MM.1S (cell line): ENCODE measurements around the gene DAB2IP.

ENCODE experiments used
- DNase-seq: peaks from one replicate; pipeline ENCODE4 v3.0.0-alpha.2; 2015
- H2AFZ ChIP-seq: fragments of 300-600 bp; sonication (generic); 2 replicates; pipeline ENCODE4 v1.6.0; 2016; ENCODE audit warnings: antibody characterized with exemption, low read length
- H3F3A ChIP-seq: fragments of 300-600 bp; sonication (generic); 2 replicates; pipeline ENCODE4 v1.6.1; 2016; ENCODE audit warnings: mild to moderate bottlenecking, antibody characterized with exemption, low read length, moderate library complexity, mixed read lengths; ENCODE audit not compliant: insufficient read depth
- H3K27ac ChIP-seq: fragments of 300-600 bp; sonication (generic); 2 replicates; pipeline ENCODE4 v1.5.1; 2016; ENCODE audit warnings: mild to moderate bottlenecking, low read length
- H3K27me3 ChIP-seq: fragments of 300-600 bp; sonication (generic); replicated peaks from 2 replicates; pipeline ENCODE4 v1.6.0; 2016; ENCODE audit warnings: low read length; ENCODE audit not compliant: insufficient read depth
- H3K36me3 ChIP-seq: fragments of 300-600 bp; sonication (generic); replicated peaks from 2 replicates; pipeline ENCODE4 v1.6.1; 2016; ENCODE audit warnings: mild to moderate bottlenecking, low read length, mixed read lengths; ENCODE audit not compliant: insufficient read depth
- H3K4me1 ChIP-seq: fragments of 300-600 bp; sonication (generic); 2 replicates; pipeline ENCODE4 v1.6.1; 2016; ENCODE audit warnings: low read length, mixed read lengths
- H3K4me2 ChIP-seq: fragments of 300-600 bp; sonication (generic); 2 replicates; pipeline ENCODE4 v1.6.0; 2016; ENCODE audit warnings: low read depth, low read length
- H3K4me3 ChIP-seq: fragments of 300-600 bp; sonication (generic); 2 replicates; pipeline ENCODE4 v1.5.1; 2016; ENCODE audit warnings: low read length, mixed read lengths
- H3K79me2 ChIP-seq: fragments of 300-600 bp; sonication (generic); 2 replicates; pipeline ENCODE4 v1.6.1; 2016; ENCODE audit warnings: mixed run types, low read length, mixed read lengths
- H3K9ac ChIP-seq: fragments of 300-600 bp; sonication (generic); 2 replicates; pipeline ENCODE4 v1.6.1; 2016; ENCODE audit warnings: low read length, mixed read lengths
- H3K9me2 ChIP-seq: fragments of 300-600 bp; sonication (generic); replicated peaks from 2 replicates; pipeline ENCODE4 v1.6.1; 2016; ENCODE audit warnings: mild to moderate bottlenecking, low read length, mixed read lengths; ENCODE audit not compliant: insufficient read depth
- H3K9me3 ChIP-seq: fragments of 300-600 bp; sonication (generic); replicated peaks from 2 replicates; pipeline ENCODE4 v1.6.1; 2016; ENCODE audit warnings: mild to moderate bottlenecking, low read length, mixed read lengths; ENCODE audit not compliant: insufficient read depth
- H4K20me1 ChIP-seq: fragments of 300-600 bp; sonication (generic); 2 replicates; pipeline ENCODE4 v1.6.1; 2016; ENCODE audit warnings: mild to moderate bottlenecking, low read length, moderate library complexity, mixed read lengths; ENCODE audit not compliant: insufficient read depth
- CTCF ChIP-seq: fragments of 300-600 bp; sonication (generic); IDR thresholded peaks from 2 replicates; pipeline ENCODE4 v1.5.1; 2016; ENCODE audit warnings: antibody characterized with exemption, low read length, mixed read lengths
- EZH2 ChIP-seq: fragments of 300-600 bp; sonication (generic); optimal IDR thresholded peaks from 2 replicates; pipeline ENCODE3; 2017; ENCODE audit warnings: low read depth, mild to moderate bottlenecking, antibody characterized with exemption, low read length, mixed read lengths
- EZH2phosphoT487 ChIP-seq: fragments of 300-600 bp; sonication (generic); IDR thresholded peaks from 2 replicates; pipeline ENCODE4 v1.6.1; 2018; ENCODE audit warnings: antibody characterized with exemption, low read length

The DAB2IP gene

GRCh38 chr9:121825031-121825691 lies 173.7 kb downstream of the DAB2IP start:
- Histone ChIP-seq H3K4me1 (no peaks in the 10 kb centered on the region), H3K79me2 (no peaks in the 10 kb centered on the region), H3K4me3 (no peak overlapping the region), H3K27me3 (no peaks in the 10 kb centered on the region), H3F3A (no peaks in the 10 kb centered on the region), H3K36me3 (no peaks in the 10 kb centered on the region), H3K27ac (no peak overlapping the region), H3K9me2 (no peaks in the 10 kb centered on the region), H2AFZ (no peak overlapping the region), H3K4me2 (no peak overlapping the region), H3K9ac (no peak overlapping the region), H4K20me1 (no peaks in the 10 kb centered on the region), H3K9me3 (no peaks in the 10 kb centered on the region)
- no peak for DNase-seq
- no peak for TF ChIP-seq EZH2phosphoT487
- TF ChIP-seq EZH2, result no peak
- no peak for TF ChIP-seq CTCF

- no peaks in the 10 kb centered on the region for H3F3A ChIP-seq
- H3K27ac ChIP-seq, result no peak overlapping the region
- H3K9me3 ChIP-seq, result no peaks in the 10 kb centered on the region
- no peaks in the 10 kb centered on the region for H4K20me1 ChIP-seq
- TF ChIP-seq CTCF, result no peak
- no peak for TF ChIP-seq EZH2phosphoT487
- TF ChIP-seq EZH2, result no peak
- H3K9ac ChIP-seq, result no peak overlapping the region
- H2AFZ ChIP-seq, result no peak overlapping the region
- no peaks in the 10 kb centered on the region for H3K4me1 ChIP-seq
- no peak overlapping the region for H3K4me3 ChIP-seq
- H3K4me2 ChIP-seq, result no peak overlapping the region
- H3K27me3 ChIP-seq, result no peaks in the 10 kb centered on the region
- no peak for DNase-seq
- no peaks in the 10 kb centered on the region for H3K36me3 ChIP-seq
- H3K9me2 ChIP-seq, result no peaks in the 10 kb centered on the region
- no peaks in the 10 kb centered on the region for H3K79me2 ChIP-seq
Measured at GRCh38 chr9:121826711-121827110, 175.3 kb downstream of the DAB2IP start.

- Histone ChIP-seq H3F3A (no peaks in the 10 kb centered on the region), H3K4me2 (no peak overlapping the region), H3K4me1 (no peaks in the 10 kb centered on the region), H3K9me2 (no peaks in the 10 kb centered on the region), H3K27ac (no peak overlapping the region), H4K20me1 (no peaks in the 10 kb centered on the region), H3K9ac (no peak overlapping the region), H3K36me3 (no peaks in the 10 kb centered on the region), H3K9me3 (no peaks in the 10 kb centered on the region), H3K79me2 (no peaks in the 10 kb centered on the region), H3K4me3 (no peak overlapping the region), H2AFZ (no peak overlapping the region), H3K27me3 (no peaks in the 10 kb centered on the region)
- TF ChIP-seq EZH2 (no peak), EZH2phosphoT487 (no peak), CTCF (no peak)
- DNase-seq, result no peak
Measured at GRCh38 chr9:121827251-121827967, 176.0 kb downstream of the DAB2IP start.
